22Rv1 (cell line): ENCODE results near the gene VAMP5.

ENCODE experiments used
- H3K27ac ChIP-seq: fragments of 450-650 bp; 2 replicates; pipeline ENCODE4 v1.5.1; 2017
- ZFX ChIP-seq: fragments of 450-650 bp; IDR thresholded peaks from 2 replicates; pipeline ENCODE4 v1.6.1; 2017; ENCODE audit warnings: antibody characterized with exemption, borderline replicate concordance
- TF ChIP-seq, protein P1 (sequence below): fragments of 450-650 bp; IDR thresholded peaks from 2 replicates; pipeline ENCODE4 v1.5.1; 2017; ENCODE audit warnings: mild to moderate bottlenecking

Gene VAMP5, protein sequence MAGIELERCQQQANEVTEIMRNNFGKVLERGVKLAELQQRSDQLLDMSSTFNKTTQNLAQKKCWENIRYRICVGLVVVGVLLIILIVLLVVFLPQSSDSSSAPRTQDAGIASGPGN

DNA sequence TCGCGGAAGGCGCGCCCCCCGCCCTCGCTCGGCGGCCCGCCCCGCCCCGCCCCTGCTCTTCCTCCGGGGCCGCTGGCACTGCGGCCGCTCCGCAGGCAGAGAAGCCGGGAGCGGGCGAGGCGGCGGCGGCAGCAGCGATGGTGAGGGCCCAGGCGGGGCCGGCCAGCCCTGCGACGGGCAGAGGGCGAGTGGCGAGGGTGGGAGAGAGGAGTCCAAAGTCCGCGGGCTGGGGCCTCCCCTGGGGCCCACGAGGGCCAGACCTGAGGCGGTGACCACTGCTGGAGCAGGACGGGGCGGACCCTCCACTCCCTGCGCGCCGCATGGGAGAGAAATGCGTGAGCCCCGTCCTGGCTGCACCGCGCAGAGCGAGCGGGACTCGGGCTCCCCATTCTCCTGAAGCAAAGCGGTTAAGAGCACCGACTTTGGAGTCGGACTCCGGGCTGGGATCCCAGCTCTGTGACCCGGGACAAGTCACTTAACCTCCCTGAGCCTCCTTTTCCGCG lies at the start of gene VAMP5:
TSS of gene VAMP5 (plus strand) at position 78 of the 503 bp plus-strand sequence. CDS start at position 138, 60 bp downstream.
- no peak within 1 kb of the TSS for H3K27ac ChIP-seq
- TF ChIP-seq, protein P1, sequence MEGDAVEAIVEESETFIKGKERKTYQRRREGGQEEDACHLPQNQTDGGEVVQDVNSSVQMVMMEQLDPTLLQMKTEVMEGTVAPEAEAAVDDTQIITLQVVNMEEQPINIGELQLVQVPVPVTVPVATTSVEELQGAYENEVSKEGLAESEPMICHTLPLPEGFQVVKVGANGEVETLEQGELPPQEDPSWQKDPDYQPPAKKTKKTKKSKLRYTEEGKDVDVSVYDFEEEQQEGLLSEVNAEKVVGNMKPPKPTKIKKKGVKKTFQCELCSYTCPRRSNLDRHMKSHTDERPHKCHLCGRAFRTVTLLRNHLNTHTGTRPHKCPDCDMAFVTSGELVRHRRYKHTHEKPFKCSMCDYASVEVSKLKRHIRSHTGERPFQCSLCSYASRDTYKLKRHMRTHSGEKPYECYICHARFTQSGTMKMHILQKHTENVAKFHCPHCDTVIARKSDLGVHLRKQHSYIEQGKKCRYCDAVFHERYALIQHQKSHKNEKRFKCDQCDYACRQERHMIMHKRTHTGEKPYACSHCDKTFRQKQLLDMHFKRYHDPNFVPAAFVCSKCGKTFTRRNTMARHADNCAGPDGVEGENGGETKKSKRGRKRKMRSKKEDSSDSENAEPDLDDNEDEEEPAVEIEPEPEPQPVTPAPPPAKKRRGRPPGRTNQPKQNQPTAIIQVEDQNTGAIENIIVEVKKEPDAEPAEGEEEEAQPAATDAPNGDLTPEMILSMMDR = no peak
- no peak for TF ChIP-seq ZFX

DNA sequence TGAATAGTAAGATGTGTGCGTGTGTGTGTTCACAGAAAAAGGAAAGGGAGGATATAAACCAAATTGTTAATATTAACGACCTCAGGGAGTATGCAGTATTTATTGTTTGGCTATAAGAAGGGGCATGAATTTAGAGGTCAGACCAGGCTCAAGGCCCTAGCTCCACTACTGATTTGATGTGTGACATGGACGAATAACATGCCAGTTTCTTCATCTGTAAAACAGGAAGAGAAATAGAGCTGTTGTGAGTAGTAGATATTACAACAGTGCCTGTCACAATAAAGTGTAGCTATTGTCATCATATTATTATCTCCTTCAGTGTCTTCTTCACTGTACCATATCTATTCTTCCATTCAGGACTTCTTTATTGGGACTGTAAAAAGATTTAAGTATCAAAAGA lies 49.4 kb upstream of the VAMP5 start:
- TF ChIP-seq, protein P1 = no peak
- no peak for TF ChIP-seq ZFX
- H3K27ac ChIP-seq = no peak overlapping the region

DNA sequence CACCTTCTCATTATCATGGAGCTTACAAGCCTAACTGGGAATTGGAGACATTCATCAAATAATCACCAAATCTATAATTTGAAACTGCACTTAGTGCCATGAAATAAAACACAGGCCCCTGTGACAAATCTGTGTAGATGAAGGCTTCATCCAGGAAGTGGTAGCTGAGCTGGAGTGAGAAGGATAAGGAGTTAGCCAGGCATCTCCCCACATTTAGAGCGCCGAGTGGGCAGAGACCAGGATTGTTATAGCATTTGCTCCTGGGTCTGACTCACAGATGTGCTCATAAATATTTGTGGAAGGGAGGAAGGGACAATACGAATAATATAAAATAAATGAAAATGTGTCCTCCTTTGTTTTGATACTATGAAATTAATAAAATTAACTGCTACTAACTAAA lies 47.8 kb upstream of the VAMP5 start:
- no peak overlapping the region for H3K27ac ChIP-seq
- no peak for TF ChIP-seq ZFX
- TF ChIP-seq, protein P1 = no peak

DNA sequence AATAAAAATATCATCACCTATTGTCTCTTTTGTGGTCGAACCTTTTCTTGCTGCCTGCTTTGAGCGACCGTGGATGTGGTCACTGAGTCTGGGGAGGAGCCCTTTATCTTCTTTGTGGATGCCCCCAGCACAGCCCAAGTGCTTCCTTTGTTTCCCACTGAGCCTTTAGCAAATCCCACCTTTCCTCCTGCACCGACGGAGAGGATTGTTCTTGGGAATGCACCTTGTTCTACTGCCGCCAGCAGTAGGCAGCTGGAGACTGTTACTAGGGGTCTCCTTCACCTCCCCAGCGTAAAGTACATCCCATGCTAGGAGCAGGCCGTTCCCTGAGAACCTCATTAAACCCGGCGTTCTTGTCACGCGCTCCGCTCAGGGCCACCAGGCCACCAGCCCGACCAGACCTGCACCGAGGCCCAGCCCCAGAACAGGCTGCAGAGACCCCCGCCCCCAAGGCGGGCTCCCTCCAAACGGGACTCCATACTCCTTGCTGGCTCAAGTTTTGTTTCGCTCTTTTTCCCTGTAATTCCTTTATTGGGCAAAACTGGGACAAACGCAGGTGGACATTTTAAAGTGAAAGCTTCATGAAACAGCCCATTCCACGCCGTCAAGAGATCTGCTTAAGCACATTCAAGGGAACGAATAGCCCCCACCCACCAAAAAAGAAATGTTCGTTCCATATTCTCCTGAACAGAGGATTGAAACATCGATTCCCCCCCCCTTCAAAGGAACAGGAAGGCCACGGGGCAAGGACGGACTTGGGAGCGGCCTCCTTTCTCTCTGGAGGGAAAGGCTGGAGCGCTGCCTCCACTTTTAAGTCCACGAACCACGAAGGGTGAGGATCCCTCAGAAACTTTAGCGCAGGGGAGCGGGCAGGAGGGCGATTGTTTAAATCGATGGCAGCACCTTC lies 46.4 kb upstream of the VAMP5 start:
- H3K27ac ChIP-seq = peak overlapping the region; percentile 97
- TF ChIP-seq, protein P1 = no peak
- TF ChIP-seq ZFX = no peak

DNA sequence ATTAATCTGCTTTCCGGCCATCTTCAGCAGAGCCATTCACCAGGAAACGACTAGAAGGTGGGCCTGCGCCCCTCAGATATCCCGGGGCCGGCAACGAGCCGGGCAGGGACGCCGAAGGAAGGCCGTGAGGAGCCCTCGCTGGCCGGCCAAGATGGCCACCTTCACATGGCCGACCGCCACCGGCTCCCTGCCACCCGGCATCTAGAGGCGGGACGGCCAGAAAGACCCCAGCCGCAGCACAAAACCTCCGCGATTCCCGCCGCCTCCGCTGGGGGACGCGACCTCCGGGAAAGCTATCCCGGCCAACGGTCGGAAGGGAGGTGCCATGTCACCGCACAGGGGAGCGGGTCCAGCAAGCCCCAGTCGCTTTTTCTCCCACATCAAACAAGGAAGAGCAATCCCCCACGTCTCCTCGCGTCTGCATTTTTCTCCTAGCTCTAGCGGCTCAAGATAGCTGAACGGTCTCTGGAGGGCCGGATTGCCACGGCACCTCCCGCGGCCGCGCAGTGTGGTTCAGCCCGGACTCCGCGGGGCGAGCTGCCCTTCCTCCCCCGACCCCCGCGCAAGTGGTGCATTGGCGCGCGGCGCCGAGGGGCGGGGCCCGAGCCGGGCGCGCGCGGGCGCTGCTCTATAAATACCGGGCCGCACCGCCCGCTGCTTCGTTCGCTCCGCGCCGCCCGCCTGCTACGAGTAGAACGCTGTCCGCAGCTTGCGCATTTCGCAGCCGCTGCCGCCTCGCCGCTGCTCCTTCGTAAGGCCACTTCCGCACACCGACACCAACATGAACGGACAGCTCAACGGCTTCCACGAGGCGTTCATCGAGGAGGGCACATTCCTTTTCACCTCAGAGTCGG lies 45.5 kb upstream of the VAMP5 start, which contains the start of gene MAT2A:
TSS of gene MAT2A (plus strand) at position 662 of the 854 bp plus-strand sequence. CDS start at position 782, 120 bp downstream.
- peak within 1 kb of the TSS; percentile 97 for H3K27ac ChIP-seq
- no peak for TF ChIP-seq ZFX
- TF ChIP-seq, protein P1 = peak; percentile 86

DNA sequence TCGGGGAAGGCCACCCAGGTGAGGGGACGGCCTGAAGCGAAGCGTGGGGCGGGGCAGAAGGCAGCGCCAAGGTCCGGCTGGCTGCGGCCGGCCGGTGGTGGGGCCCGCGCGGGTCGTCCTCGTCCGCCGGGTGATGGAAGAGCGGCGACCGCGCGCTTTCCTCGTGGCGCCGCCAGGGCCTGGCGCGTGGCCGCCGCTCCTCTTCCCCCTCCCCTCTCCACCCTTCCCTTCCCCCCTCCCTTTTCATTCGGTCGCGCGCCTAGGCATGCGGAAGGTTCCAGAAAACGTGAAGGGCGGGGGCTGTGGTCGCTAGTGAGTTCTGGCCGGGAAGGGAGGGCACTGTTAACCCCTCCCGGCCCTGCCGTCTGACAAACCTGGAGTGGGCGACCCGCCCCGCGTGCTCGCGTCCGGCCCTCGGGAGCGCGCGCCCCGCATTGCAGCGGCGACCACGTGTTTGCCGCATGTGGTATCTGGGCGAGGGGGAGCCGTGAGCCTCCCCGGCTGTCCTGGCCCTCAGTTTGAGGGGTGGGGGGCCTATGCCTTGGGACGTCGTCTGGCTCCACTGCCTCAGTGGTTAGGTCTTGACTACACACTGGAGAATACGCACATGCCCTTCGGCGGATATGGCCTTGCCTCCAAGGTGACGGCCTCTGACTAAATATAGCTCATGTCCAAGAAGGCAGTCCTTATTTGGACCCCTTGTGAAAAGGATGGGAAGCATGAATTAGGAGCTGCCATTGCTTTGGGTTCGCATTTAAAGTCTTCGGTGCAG lies 44.7 kb upstream of the VAMP5 start:
- H3K27ac ChIP-seq = peak overlapping the region; percentile 97
- TF ChIP-seq, protein P1 = no peak
- no peak for TF ChIP-seq ZFX
